Retinal pigment epithelial cell (primary cell): ENCODE results near the gene MCM8.
A peak's percentile ranks its signal among the peaks of the same experiment; 100 is the strongest.

Experiments
- DNase-seq: peaks from one replicate; pipeline ENCODE4 v3.0.0-alpha.2; 2010; ENCODE audit warnings: low read depth
- H3K4me3 ChIP-seq: 2 replicates; pipeline ENCODE4 v1.5.1; 2011; ENCODE audit warnings: mild to moderate bottlenecking, low read length, control low read depth, moderate library complexity
- TF ChIP-seq, protein P1 (sequence below): conservative IDR thresholded peaks from 2 replicates; pipeline ENCODE4 v1.5.1; 2011; ENCODE audit warnings: low read depth, low read length, control low read depth, inconsistent platforms

The MCM8 gene

DNA sequence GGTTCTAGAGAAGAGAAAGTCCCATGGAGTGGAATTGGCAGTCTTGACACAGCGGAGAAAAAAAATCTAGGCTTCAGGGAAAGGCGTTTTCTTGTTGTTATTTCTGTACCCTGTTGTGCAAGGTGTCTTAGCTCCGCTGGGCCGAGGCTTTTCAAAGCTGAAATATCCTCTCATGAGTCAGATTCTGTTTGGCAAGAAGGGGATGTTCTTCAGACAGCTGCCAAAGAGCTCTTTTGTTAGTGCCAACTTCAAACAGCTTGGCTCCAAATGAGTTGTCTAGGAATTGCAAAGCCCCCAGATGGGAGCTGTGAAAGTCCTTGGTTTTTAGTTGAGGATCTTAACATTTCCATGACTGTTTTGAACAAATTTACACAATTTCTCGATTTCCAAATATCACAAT lies 57.8 kb downstream of the MCM8 start:
- TF ChIP-seq, protein P1, sequence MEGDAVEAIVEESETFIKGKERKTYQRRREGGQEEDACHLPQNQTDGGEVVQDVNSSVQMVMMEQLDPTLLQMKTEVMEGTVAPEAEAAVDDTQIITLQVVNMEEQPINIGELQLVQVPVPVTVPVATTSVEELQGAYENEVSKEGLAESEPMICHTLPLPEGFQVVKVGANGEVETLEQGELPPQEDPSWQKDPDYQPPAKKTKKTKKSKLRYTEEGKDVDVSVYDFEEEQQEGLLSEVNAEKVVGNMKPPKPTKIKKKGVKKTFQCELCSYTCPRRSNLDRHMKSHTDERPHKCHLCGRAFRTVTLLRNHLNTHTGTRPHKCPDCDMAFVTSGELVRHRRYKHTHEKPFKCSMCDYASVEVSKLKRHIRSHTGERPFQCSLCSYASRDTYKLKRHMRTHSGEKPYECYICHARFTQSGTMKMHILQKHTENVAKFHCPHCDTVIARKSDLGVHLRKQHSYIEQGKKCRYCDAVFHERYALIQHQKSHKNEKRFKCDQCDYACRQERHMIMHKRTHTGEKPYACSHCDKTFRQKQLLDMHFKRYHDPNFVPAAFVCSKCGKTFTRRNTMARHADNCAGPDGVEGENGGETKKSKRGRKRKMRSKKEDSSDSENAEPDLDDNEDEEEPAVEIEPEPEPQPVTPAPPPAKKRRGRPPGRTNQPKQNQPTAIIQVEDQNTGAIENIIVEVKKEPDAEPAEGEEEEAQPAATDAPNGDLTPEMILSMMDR = no peak
- DNase-seq = peak; percentile 85
- peak overlapping the region; percentile 85 for H3K4me3 ChIP-seq

DNA sequence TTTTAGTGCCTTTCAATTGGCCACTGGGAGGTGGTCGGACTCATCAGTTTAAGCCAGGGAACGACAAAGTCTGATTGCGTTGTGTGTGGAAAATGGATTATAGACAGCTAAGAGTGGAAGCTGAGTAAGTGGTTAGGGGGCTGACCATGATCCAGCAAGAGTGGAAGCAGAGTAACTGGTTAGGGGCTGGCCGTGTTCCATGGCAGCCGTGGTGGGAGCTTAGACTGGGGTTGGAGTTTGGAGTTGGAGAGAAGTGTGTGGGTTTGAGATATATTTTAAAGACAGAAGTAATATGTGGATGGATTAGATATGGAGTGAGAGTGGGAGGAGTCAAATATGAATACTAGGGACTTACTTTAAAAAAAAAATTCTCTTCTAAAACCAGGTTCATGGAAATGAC lies 61.7 kb downstream of the MCM8 start:
- DNase-seq = no peak
- TF ChIP-seq, protein P1 = no peak
- H3K4me3 ChIP-seq = no peak overlapping the region

DNA sequence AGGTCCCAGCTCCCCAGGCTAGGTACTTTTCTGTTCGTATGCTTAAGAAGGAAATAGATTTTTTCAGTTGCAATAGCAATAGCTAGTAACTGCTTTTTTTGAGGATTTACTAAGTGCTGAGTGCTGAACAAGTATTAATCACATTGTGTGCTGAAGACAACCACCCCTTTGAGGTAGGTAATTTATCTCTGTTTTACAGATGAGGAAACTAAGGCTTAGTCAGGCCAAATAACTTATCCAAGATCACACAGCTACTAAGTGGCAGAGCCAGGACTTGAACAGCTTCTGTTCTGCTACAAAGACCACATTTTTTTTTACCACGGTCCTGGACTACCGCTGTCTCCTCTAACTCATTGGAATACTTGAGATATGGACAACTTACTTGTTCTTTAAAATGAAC lies 63.6 kb downstream of the MCM8 start:
- DNase-seq = no peak
- no peak overlapping the region for H3K4me3 ChIP-seq
- TF ChIP-seq, protein P1 = no peak

DNA sequence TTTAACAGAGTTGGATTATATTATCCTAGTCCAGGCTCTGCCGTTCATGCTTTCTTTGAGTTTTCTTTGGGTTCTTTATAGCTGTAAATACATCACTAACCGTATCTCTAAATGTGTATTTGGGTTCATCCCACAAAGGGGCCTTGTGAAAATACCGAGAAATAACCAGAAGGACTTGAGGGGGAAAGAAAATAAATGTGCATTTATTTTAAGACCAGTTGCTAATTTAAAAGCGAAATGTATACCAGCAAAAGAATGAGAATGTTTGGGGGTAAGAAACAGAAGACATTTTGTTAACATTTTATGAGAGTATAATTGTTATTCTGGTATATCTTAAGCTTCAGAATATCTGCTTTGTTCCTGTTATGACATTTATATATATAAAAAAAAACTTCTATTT lies 64.5 kb downstream of the MCM8 start:
- no peak overlapping the region for H3K4me3 ChIP-seq
- no peak for DNase-seq
- TF ChIP-seq, protein P1 = no peak

DNA sequence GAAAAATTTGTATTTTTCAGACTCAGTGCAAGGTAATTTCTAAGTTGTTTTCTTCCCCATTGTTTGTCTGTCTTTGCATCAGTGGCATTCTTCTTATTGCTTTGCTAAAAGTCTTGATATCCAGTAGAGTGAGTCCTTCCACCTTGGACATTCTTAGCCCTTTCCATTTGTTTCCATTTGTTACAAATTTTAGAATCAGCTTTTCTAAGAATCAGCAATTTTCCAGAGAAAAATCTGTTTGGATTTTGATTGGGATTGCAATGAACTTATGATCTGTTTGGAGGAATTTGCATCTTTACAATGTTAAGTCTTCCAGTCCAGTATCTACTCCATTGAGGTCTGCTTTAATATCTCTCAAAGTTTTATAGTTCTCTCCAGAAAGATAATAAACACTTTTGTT lies 67.0 kb downstream of the MCM8 start:
- no peak overlapping the region for H3K4me3 ChIP-seq
- DNase-seq = no peak
- TF ChIP-seq, protein P1 = no peak

DNA sequence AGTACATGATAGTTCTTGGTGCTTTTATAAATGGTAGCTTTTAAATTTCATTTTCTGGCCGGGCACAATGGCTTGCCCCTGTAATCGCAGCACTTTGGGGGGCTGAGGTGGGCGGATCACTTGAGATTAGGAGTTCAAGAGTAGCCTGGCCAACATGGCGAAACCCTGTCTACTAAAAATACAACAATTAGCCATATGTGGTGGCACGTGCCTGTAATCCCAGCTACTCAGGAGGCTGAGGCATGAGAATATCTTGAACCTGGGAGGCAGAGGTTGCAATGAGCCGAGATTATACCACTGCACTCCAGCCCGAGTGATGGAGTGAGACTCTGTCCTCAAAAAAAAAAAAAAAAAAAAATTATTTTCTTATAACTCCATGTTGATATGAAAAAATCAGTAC lies 67.4 kb downstream of the MCM8 start:
- no peak overlapping the region for H3K4me3 ChIP-seq
- no peak for DNase-seq
- TF ChIP-seq, protein P1 = no peak

DNA sequence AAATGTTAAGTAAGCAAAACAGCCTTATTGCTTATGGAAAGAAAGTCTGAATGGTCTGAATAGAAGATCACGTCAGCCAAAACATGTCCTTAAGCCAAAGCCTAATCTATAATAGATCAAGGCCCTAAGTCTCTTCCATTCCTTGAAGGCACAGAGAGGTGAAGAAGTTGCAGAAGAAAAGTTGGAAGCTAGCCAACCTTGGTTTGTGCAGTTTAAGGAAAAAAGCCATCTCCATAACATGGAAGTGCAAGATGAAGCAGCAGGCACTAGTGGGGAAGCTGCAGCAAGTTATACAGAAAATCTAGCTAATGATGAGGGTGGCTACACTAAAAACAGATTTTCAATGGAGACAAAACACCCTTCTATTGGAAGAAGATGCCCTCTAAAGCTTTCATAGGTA lies 74.3 kb downstream of the MCM8 start:
- TF ChIP-seq, protein P1 = no peak
- no peak for DNase-seq
- no peak overlapping the region for H3K4me3 ChIP-seq
